ENCODE results near the gene MICU2.

GRCh38 chr13:21625366-21625765, 21.4 kb upstream of the MICU2 start:
- TF ChIP-seq ZNF274 (IDR thresholded peaks at IDR 0.05; ENCODE audit: low read depth, low read length) (no peak), YY1 (IDR thresholded peaks at IDR 0.05; ENCODE audit: insufficient read depth, insufficient read length) (no peak), SUZ12 (IDR thresholded peaks at IDR 0.05; ENCODE audit: extremely low read depth, insufficient read depth, insufficient read length) (no peak)

All from NT2/D1 (cell line).